AG10803 (cell line): ENCODE measurements around the gene UBE2G2.

Experiments
- DNase-seq: peaks from one replicate; pipeline ENCODE4 v3.0.0; 2010; ENCODE audit warnings: low read depth
- H3K4me3 ChIP-seq: 2 replicates; pipeline ENCODE4 v1.5.1; 2011; ENCODE audit warnings: mild to moderate bottlenecking, low read length, control low read depth
- CTCF ChIP-seq: conservative IDR thresholded peaks from 2 replicates; pipeline ENCODE4 v1.5.1; 2011; ENCODE audit warnings: mild to moderate bottlenecking, low read length, control low read depth, inconsistent platforms

Gene UBE2G2

DNA sequence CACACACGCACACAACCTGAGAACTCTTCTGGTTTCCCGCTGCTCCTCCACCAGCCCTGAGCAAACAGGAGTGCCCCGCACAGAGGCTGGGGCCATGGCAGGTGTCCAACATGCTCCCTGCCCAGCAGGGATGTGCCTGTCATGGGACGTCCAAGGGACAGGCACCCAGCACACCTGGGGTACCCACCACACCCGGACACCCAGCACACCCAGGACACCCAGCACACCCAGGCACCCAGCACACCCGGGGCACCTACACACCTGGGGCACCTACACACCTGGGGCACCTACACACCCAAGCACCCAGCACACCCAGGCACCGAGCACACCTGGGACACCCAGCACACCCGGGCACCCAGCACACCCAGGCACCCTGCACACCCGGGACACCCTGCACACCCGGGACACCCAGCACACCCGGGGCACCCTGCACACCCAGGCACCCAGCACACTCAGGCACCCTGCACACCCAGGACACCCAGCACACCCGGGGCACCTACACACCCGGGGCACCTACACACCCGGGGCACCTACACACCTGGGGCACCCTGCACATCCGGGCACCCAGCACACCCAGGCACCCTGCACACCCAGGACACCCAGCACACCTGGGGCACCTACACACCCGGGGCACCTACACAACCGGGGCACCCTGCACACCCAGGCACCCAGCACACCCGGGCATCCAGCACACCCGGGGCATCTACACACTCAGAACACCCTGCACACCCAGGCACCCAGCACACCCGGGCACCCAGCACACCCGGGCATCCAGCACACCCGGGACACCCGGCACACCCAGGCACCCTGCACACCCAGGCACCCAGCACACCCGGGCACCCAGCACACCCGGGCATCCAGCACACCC, 37.9 kb downstream of the UBE2G2 start:
- no peak overlapping the region for H3K4me3 ChIP-seq
- no peak for DNase-seq
- no peak for TF ChIP-seq CTCF

- no peak overlapping the region for H3K4me3 ChIP-seq
- no peak for DNase-seq
- no peak for TF ChIP-seq CTCF
Measured at GRCh38 chr21:44763050-44763378, 38.6 kb downstream of the UBE2G2 start.

DNA sequence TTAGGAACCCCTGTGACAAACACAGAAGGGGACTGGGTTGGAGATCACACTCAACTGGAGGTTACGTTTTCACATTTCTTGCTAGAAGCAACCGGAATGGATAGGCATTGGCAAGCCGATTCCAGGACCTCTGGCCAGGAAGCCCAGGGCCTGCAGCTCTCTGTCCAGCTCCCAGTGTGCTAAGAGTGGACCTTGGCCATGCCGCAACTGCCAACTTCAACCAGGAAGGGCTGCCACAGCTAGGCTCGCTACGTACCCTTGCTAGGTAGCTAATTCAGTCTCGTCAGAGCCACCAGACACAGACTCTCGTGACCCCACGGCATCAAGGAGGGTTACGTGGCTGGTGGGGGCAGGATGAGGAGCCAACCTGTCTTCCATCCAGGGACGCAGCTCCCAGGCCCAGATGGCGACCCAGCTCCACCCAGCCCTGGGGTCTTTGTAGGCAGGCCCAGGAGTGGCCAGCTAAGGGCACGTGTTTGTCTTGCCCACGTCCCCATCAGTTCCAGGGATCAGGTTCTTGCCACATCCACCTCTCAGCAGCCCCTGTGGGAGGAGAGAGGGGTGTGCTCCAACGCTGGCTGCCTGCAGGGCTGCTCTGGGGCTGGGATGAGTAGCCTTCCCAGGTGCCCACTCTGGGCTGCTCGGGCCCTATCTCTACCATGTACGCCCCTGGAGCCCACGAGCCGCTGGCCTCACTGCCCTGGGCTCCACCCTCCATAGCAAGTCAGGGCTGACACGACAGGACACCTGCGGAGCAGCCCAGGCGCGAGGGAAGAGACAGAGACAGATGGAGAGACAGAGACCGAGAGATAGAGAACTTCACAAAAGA, 39.2 kb downstream of the UBE2G2 start:
- DNase-seq, result no peak
- no peak overlapping the region for H3K4me3 ChIP-seq
- no peak for TF ChIP-seq CTCF

- no peak for DNase-seq
- H3K4me3 ChIP-seq, result no peak overlapping the region
- TF ChIP-seq CTCF, result no peak
Measured at GRCh38 chr21:44761747-44762208, 39.8 kb downstream of the UBE2G2 start.

DNA sequence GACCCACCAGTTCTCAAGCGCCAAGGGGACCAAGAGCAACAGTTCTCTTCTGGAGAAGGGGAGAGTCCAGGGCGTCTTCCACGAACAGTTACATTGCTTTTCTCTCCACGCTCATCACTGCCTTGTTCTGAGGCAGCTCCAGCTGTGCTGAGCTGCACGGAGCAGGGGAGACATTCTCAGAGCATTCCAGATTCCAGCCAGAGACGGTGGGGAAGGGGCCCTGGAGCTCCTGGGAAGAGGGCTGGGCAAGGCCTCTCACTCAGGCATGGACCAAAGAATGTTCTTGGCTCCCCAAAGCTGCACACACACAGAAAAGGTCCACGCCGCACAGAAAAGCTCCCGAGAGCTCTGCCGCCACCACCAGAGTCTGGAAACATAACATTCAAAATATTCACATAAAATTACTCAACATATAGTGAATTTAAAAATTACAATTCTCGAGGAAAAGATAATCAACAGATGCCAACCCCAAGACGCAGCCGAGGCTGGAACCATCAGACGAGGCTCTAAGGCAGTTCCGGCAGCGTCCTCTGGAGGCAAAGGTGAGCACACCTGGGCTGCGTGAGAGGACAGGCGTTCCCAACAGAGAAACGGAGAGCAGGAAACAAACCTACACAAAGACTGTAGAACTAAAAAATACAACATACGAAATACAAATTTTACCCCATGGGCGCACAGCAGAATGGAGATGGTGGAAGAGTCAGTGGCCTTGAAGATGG, 40.5 kb downstream of the UBE2G2 start:
- 0 out of 2 replicates have a peak, but pooled peaks have one; percentile 10 for TF ChIP-seq CTCF
- H3K4me3 ChIP-seq, result no peak overlapping the region

GRCh38 chr21:44760376-44760775, 41.2 kb downstream of the UBE2G2 start:
- DNase-seq, result no peak
- TF ChIP-seq CTCF, result no peak
- no peak overlapping the region for H3K4me3 ChIP-seq

More for the DNA sequence above, 40.5 kb downstream of the UBE2G2 start:
- DNase-seq, result no peak
